Fibroblast of mammary gland (primary cell): Measurements from ENCODE around the gene FOXA1.

Experiments
- DNase-seq: peaks from one replicate; pipeline ENCODE4 v3.0.0-alpha.2; 2010; ENCODE audit warnings: low read depth
- H3K4me3 ChIP-seq: 2 replicates; pipeline ENCODE4 v1.5.1; 2011; ENCODE audit warnings: low read depth, mild to moderate bottlenecking, low read length, moderate library complexity; ENCODE audit not compliant: control insufficient read depth
- CTCF ChIP-seq: conservative IDR thresholded peaks from 2 replicates; pipeline ENCODE4 v1.5.1; 2011; ENCODE audit warnings: low read depth, low read length, inconsistent platforms; ENCODE audit not compliant: control insufficient read depth, insufficient read depth

Gene FOXA1

GRCh38 chr14:37617864-37618365 lies 22.9 kb upstream of the FOXA1 start:
- TF ChIP-seq CTCF, result no peak
- DNase-seq, result no peak

GRCh38 chr14:37616853-37617252 lies 21.8 kb upstream of the FOXA1 start:
- DNase-seq, result no peak
- TF ChIP-seq CTCF, result no peak
- no peak overlapping the region for H3K4me3 ChIP-seq

More at GRCh38 chr14:37617864-37618365, 22.9 kb upstream of the FOXA1 start:
- H3K4me3 ChIP-seq, result no peak overlapping the region

- DNase-seq, result no peak
- no peak for TF ChIP-seq CTCF
These were observed 20.7 kb upstream of the FOXA1 start for GRCh38 chr14:37615582-37616289.

GRCh38 chr14:37610945-37611523 lies 16.0 kb upstream of the FOXA1 start:
- no peak overlapping the region for H3K4me3 ChIP-seq
- no peak for TF ChIP-seq CTCF

More at GRCh38 chr14:37615582-37616289, 20.7 kb upstream of the FOXA1 start:
- no peak overlapping the region for H3K4me3 ChIP-seq

GRCh38 chr14:37608649-37609048 lies 13.6 kb upstream of the FOXA1 start:
- no peak for DNase-seq
- H3K4me3 ChIP-seq, result no peak overlapping the region
- TF ChIP-seq CTCF, result no peak

More at GRCh38 chr14:37610945-37611523, 16.0 kb upstream of the FOXA1 start:
- no peak for DNase-seq

- TF ChIP-seq CTCF, result no peak
- H3K4me3 ChIP-seq, result no peak overlapping the region
- DNase-seq, result no peak
These were observed 11.6 kb upstream of the FOXA1 start for GRCh38 chr14:37606678-37607077.
